Neural cell (in vitro differentiated cells): ENCODE data around the gene SMIM23. TPM values are rescaled to one million over a fixed set of nuclear protein-coding genes. Genes with fewer than 3 reads are reported as not detected.

Experiments
- H2AFZ ChIP-seq: fragments of 200-600, 300-800 bp; sonication (generic), shearing (Covaris generic); 2 replicates; pipeline ENCODE4 v1.6.0; 2014; ENCODE audit warnings: low read depth, mild to moderate bottlenecking, antibody characterized with exemption, low read length, moderate library complexity
- H3F3A ChIP-seq: fragments of 200-600 bp; shearing (Covaris generic); 2 replicates; pipeline ENCODE4 v1.6.1; 2016; ENCODE audit warnings: mild to moderate bottlenecking, moderate library complexity, mixed read lengths, antibody characterized with exemption, low read length; ENCODE audit not compliant: insufficient read depth, poor library complexity, severe bottlenecking
- H3K27ac ChIP-seq: fragments of 200-600, 300-800 bp; sonication (generic), shearing (Covaris generic); 2 replicates; pipeline ENCODE4 v1.5.1; 2014; ENCODE audit warnings: mild to moderate bottlenecking, low read length, moderate library complexity
- H3K27me3 ChIP-seq: fragments of 300-800, 200-600 bp; sonication (generic), shearing (Covaris generic); 2 replicates; pipeline ENCODE4 v1.6.0; 2014; ENCODE audit warnings: mild to moderate bottlenecking, low read depth, low read length, moderate library complexity; ENCODE audit not compliant: insufficient read depth
- H3K36me3 ChIP-seq: fragments of 300-800, 200-600 bp; sonication (generic), shearing (Covaris generic); 2 replicates; pipeline ENCODE4 v1.5.1; 2014; ENCODE audit warnings: mild to moderate bottlenecking, antibody characterized with exemption, low read length, moderate library complexity; ENCODE audit not compliant: insufficient read depth
- H3K4me2 ChIP-seq: fragments of 300-800, 200-600 bp; sonication (generic), shearing (Covaris generic); 2 replicates; pipeline ENCODE4 v1.6.0; 2014; ENCODE audit warnings: mild to moderate bottlenecking, low read length
- H3K4me3 ChIP-seq: fragments of 300-800, 200-600 bp; sonication (generic), shearing (Covaris generic); 2 replicates; pipeline ENCODE4 v1.5.1; 2014; ENCODE audit warnings: mild to moderate bottlenecking, low read length, moderate library complexity
- H3K79me2 ChIP-seq: fragments of 200-600 bp; shearing (Covaris generic); replicated peaks from 2 replicates; pipeline ENCODE4 v1.6.0; 2014; ENCODE audit warnings: mild to moderate bottlenecking, low read length, moderate library complexity; ENCODE audit not compliant: insufficient read depth
- H3K9ac ChIP-seq: fragments of 300-800, 200-600 bp; sonication (generic), shearing (Covaris generic); 2 replicates; pipeline ENCODE4 v1.6.1; 2016; ENCODE audit warnings: mild to moderate bottlenecking, low read length, mixed read lengths
- H3K9me2 ChIP-seq: fragments of 200-600 bp; shearing (Covaris generic); 2 replicates; pipeline ENCODE4 v1.6.1; 2016; ENCODE audit warnings: mild to moderate bottlenecking, low read length, mixed read lengths; ENCODE audit not compliant: insufficient read depth
- H3K9me3 ChIP-seq: fragments of 200-600, 300-800 bp; sonication (generic), shearing (Covaris generic); 2 replicates; pipeline ENCODE4 v1.6.1; 2016; ENCODE audit warnings: mild to moderate bottlenecking, mixed run types, low read length, moderate library complexity, mixed read lengths
- H4K20me1 ChIP-seq: fragments of 200-600 bp; shearing (Covaris generic); 2 replicates; pipeline ENCODE4 v1.6.1; 2016; ENCODE audit warnings: mild to moderate bottlenecking, mixed run types; ENCODE audit not compliant: insufficient read depth
- EP300 ChIP-seq: fragments of 450-650 bp; conservative IDR thresholded peaks from 2 replicates; pipeline ENCODE4 v1.6.1; 2014; ENCODE audit warnings: antibody characterized with exemption, mild to moderate bottlenecking, moderate library complexity; ENCODE audit not compliant: poor library complexity, severe bottlenecking
- EZH2 ChIP-seq: fragments of 200-600, 300-800 bp; shearing (Covaris generic), sonication (generic); IDR thresholded peaks from 2 replicates; pipeline ENCODE4 v1.6.1; 2014; ENCODE audit warnings: antibody characterized with exemption, low read length, borderline replicate concordance, mild to moderate bottlenecking; ENCODE audit not compliant: insufficient read depth, poor library complexity, severe bottlenecking
- MXI1 ChIP-seq: fragments of 450-650 bp; conservative IDR thresholded peaks from 2 replicates; pipeline ENCODE4 v1.6.1; 2014; ENCODE audit warnings: antibody characterized with exemption, mild to moderate bottlenecking; ENCODE audit not compliant: poor library complexity, severe bottlenecking
- POLR2AphosphoS5 ChIP-seq: IDR thresholded peaks from 2 replicates; pipeline ENCODE4 v1.6.1; 2012
- RAD21 ChIP-seq: fragments of 450-650 bp; conservative IDR thresholded peaks from 2 replicates; pipeline ENCODE4 v1.6.1; 2014; ENCODE audit warnings: antibody characterized with exemption, mild to moderate bottlenecking, moderate library complexity
- SMC3 ChIP-seq: fragments of 450-650 bp; conservative IDR thresholded peaks from 2 replicates; pipeline ENCODE4 v1.6.1; 2014; ENCODE audit warnings: antibody characterized with exemption, mild to moderate bottlenecking, moderate library complexity; ENCODE audit not compliant: poor library complexity
- TAF1 ChIP-seq: IDR thresholded peaks from 2 replicates; pipeline ENCODE4 v1.6.1; 2012; ENCODE audit warnings: low read depth
- polyA plus RNA-seq: library from polyadenylated mRNA; depleted of rRNA; stranded (reverse); fragments of >200 nt; gene quantifications from 2 replicates; pipeline ENCODE4 v1.2.3, GENCODE V29; 2014
- TF ChIP-seq, protein P1 (sequence below): IDR thresholded peaks from 2 replicates; pipeline ENCODE4 v1.6.1; 2012; ENCODE audit warnings: borderline replicate concordance
- TF ChIP-seq, protein P2 (sequence below): fragments of 450-650 bp; IDR thresholded peaks from 2 replicates; pipeline ENCODE4 v1.5.1; 2014; ENCODE audit warnings: antibody characterized with exemption, mild to moderate bottlenecking, moderate library complexity; ENCODE audit not compliant: poor library complexity, severe bottlenecking

The SMIM23 gene
- polyA plus RNA-seq, 1 donor from 2014 or later = not detected

DNA sequence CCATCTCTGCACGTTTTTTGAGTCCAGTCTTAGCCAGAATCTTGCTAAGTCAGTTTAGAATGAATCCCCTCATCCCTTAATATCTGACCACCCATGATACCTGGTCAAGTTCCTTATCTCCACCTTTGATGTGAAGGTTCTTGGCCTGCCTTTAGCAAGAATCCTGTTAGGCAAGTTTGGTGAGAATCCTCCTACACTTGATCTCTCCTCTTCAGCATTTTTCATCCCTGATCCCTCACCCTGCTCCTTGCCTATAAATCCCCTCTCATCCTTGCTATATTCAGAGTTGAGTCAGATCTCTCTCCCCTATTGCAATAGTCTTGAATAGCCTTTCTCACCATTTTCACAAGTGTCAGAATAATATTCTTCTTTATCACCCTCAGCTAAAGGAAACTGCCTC lies 31.0 kb downstream of the SMIM23 start:
- no peaks in the 10 kb centered on the region for H3K79me2 ChIP-seq
- no peak for TF ChIP-seq TAF1
- TF ChIP-seq POLR2AphosphoS5 = no peak
- TF ChIP-seq, protein P1, sequence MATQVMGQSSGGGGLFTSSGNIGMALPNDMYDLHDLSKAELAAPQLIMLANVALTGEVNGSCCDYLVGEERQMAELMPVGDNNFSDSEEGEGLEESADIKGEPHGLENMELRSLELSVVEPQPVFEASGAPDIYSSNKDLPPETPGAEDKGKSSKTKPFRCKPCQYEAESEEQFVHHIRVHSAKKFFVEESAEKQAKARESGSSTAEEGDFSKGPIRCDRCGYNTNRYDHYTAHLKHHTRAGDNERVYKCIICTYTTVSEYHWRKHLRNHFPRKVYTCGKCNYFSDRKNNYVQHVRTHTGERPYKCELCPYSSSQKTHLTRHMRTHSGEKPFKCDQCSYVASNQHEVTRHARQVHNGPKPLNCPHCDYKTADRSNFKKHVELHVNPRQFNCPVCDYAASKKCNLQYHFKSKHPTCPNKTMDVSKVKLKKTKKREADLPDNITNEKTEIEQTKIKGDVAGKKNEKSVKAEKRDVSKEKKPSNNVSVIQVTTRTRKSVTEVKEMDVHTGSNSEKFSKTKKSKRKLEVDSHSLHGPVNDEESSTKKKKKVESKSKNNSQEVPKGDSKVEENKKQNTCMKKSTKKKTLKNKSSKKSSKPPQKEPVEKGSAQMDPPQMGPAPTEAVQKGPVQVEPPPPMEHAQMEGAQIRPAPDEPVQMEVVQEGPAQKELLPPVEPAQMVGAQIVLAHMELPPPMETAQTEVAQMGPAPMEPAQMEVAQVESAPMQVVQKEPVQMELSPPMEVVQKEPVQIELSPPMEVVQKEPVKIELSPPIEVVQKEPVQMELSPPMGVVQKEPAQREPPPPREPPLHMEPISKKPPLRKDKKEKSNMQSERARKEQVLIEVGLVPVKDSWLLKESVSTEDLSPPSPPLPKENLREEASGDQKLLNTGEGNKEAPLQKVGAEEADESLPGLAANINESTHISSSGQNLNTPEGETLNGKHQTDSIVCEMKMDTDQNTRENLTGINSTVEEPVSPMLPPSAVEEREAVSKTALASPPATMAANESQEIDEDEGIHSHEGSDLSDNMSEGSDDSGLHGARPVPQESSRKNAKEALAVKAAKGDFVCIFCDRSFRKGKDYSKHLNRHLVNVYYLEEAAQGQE = no peak
- TF ChIP-seq, protein P2, sequence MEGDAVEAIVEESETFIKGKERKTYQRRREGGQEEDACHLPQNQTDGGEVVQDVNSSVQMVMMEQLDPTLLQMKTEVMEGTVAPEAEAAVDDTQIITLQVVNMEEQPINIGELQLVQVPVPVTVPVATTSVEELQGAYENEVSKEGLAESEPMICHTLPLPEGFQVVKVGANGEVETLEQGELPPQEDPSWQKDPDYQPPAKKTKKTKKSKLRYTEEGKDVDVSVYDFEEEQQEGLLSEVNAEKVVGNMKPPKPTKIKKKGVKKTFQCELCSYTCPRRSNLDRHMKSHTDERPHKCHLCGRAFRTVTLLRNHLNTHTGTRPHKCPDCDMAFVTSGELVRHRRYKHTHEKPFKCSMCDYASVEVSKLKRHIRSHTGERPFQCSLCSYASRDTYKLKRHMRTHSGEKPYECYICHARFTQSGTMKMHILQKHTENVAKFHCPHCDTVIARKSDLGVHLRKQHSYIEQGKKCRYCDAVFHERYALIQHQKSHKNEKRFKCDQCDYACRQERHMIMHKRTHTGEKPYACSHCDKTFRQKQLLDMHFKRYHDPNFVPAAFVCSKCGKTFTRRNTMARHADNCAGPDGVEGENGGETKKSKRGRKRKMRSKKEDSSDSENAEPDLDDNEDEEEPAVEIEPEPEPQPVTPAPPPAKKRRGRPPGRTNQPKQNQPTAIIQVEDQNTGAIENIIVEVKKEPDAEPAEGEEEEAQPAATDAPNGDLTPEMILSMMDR = no peak
- TF ChIP-seq MXI1 = no peak
- TF ChIP-seq RAD21 = no peak
- no peaks in the 10 kb centered on the region for H4K20me1 ChIP-seq
- no peak overlapping the region for H3K9ac ChIP-seq
- no peak overlapping the region for H3K27ac ChIP-seq
- no peaks in the 10 kb centered on the region for H3K27me3 ChIP-seq
- H3K36me3 ChIP-seq = no peaks in the 10 kb centered on the region
- H3K4me3 ChIP-seq = no peak overlapping the region
- H3K4me2 ChIP-seq = no peak overlapping the region
- H3F3A ChIP-seq = no peaks in the 10 kb centered on the region
- H3K9me3 ChIP-seq = no peaks in the 10 kb centered on the region
- H2AFZ ChIP-seq = no peak overlapping the region
- no peaks in the 10 kb centered on the region for H3K9me2 ChIP-seq

DNA sequence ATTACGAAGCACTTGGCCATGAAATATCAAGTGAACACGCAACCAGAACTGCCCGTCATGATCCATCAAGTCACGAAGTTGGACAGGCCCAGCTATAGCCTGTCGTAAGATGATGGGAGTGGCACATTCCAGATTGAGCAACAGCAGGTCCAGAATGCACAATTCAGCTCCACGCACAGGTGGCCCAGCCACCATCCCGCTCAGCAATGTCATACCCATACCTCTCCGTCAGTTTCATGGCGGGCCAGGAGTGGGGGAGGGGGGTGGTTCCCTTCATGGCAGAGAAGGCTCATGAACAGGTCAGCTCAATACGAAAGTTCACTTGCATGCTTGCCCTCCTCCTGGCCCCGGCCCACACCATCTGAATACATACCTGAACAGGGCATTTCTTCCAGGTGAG lies 34.9 kb downstream of the SMIM23 start:
- H3K27me3 ChIP-seq = no peaks in the 10 kb centered on the region
- no peaks in the 10 kb centered on the region for H3K9me2 ChIP-seq
- no peaks in the 10 kb centered on the region for H3K36me3 ChIP-seq
- no peaks in the 10 kb centered on the region for H3K79me2 ChIP-seq
- TF ChIP-seq EZH2 = no peak
- TF ChIP-seq, protein P1 = no peak
- TF ChIP-seq MXI1 = no peak
- TF ChIP-seq RAD21 = no peak
- no peak for TF ChIP-seq SMC3
- no peak for TF ChIP-seq POLR2AphosphoS5
- TF ChIP-seq EP300 = no peak
- TF ChIP-seq TAF1 = no peak
- TF ChIP-seq, protein P2 = no peak
- H3K4me3 ChIP-seq = no peak overlapping the region
- H4K20me1 ChIP-seq = no peaks in the 10 kb centered on the region
- no peaks in the 10 kb centered on the region for H3K9me3 ChIP-seq
- no peak overlapping the region for H3K4me2 ChIP-seq
- H2AFZ ChIP-seq = no peak overlapping the region
- H3K9ac ChIP-seq = no peak overlapping the region
- H3K27ac ChIP-seq = no peak overlapping the region
- no peaks in the 10 kb centered on the region for H3F3A ChIP-seq
